DMS114 treated with DMSO at 0.1 percent for 48 hours (cell line): ENCODE data around the gene MAP1LC3A.

Source experiments
- DNase-seq: peaks from one replicate; lab custom pipeline; 2025; ENCODE audit not compliant: unreplicated experiment; lab: John Stamatoyannopoulos, UW

Gene MAP1LC3A

GRCh38 chr20:34547844-34548613 is 10.5 kb upstream of the MAP1LC3A start:
- DNase-seq, result no peak

DNA sequence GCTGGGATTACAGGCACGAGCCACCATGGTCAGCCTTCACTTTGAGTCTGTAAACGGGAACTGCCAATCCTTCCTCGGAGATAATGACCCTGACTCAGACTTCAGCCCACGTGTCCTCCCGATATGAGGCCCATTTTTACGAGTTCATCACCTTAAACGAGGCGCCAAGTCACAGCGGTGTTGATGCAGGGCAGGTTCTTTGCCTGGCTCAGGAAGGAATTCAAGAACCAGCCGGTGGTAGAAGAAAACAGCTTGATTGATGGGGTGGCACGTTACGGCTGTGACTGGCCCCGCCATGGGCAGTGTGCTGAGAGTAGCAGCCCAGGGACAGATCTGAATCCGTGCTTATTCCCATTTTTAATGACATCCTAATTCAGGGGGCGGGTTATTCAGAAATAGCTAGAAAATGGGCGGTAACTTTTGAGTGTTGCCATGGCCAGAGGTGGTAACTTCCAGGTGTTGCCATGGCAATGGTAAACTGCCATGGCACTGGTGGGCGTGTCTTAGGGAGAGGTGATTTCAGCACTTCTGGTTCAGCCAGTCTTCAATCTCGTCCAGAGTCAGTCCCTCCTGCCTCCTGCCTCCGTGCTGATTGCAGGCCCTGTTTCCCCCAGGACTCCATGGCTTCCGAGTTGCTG is 9.1 kb upstream of the MAP1LC3A start:
- no peak for DNase-seq

DNA sequence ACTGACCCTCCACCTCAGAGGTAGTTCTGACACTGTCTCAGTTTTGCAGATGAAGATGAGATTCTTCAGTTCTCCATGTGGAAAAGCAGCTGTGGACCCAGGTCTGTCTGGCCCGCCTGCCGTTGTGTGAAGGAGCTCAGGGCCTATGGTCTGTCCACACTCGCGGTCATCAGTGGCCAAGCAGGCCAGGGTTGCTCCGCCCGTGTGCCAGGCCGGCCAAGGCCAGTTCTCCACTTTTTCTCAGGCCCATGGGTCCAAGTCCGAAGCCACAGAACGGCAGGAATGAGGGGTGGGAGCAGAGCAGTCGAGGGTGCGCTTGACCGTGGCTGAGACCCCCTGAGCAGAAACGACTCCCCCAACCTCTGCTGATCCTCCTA is 8.6 kb upstream of the MAP1LC3A start:
- DNase-seq, result no peak

DNA sequence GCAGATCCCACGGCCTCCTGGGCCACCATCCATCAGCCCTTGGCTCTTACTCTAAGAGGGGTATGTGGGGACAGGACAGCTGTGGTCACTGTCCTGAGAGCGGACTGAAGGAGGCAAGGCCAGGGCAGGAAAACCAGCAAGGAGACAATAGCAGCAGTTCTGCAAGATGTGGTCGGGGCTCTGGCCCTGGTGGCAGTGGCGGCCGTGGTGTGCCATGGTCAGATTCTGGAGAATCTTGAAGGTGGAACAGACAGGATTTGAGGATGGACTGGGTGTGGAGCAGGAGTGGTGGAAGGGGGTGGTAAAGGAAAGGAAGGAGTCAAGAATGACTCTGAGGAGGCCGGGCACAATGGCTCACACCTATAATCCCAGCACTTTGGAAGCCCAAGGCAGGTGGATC is 5.9 kb upstream of the MAP1LC3A start:
- no peak for DNase-seq

DNA sequence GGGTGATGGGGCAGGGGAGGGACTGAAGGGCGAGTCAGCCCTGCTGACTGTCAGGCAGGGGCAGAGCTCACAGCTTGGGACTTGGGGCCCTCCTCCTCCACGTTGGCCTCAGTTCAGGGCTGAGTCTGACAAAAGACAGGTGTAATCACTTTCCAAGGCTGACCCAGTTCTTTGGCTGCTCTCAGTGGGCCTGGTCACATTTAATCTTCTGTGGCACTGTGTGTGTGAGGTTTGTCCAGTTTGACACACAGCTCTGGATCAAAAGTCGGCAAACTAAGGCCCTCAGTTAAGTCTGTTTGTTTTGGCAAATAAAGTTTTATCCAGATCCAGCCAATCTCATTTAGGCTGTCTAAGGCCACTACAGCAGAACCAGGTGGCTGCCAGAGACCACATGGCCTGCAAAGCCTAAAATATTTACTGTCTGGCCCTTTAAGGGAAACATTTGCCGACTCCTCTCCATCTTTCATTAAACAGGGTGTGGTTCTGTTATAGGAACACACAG is 5.1 kb upstream of the MAP1LC3A start:
- no peak for DNase-seq

- DNase-seq, result no peak
These were observed 590 bp upstream of the MAP1LC3A start for GRCh38 chr20:34557936-34558319.

- no peak for DNase-seq
These were observed 1.0 kb downstream of the MAP1LC3A start for GRCh38 chr20:34559311-34560140.

GRCh38 chr20:34560141-34560523 is 1.6 kb downstream of the MAP1LC3A start:
- DNase-seq, result no peak

DNA sequence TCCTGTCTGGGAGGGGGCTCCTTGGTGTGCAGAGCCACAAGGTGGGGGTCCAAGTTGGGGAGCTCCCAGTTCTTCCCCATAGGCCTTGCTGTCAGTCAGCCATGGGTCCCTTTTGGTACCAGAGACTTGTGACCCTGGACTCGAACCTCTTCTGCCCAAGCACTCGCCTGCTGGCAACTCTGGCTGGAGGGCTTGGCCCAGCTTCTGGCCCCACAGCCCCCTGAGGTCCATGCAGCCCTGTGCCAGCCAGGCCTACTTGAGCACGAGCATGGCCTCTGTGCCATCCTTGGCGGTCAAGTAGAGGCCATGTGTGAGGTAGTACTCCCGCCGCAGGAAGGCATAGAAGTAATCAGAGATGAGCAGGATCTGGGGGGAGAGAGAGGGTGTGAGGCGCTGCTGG is 2.1 kb downstream of the MAP1LC3A start:
- DNase-seq, result no peak

- no peak for DNase-seq
These were observed 3.1 kb downstream of the MAP1LC3A start for GRCh38 chr20:34561661-34562060.

DNA sequence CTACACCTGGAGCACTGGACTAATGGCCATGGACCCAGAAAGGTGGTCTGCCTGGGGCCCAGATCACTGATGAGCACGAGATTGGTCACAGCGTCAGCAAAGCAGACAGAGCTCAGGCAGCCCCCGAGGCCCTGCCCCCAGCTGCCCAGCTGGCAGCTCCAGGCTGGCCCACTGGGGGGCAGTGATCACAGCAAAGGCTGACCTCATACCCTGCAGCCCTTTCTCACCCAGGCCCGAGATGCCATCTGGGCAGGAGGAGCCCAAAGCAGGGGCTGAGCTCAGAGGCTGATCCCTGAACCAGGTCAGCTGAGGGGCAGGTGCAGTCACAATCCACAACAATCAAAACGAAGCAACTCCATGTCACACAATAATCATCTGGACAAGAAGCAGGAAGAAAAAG is 4.1 kb downstream of the MAP1LC3A start:
- DNase-seq, result no peak

DNA sequence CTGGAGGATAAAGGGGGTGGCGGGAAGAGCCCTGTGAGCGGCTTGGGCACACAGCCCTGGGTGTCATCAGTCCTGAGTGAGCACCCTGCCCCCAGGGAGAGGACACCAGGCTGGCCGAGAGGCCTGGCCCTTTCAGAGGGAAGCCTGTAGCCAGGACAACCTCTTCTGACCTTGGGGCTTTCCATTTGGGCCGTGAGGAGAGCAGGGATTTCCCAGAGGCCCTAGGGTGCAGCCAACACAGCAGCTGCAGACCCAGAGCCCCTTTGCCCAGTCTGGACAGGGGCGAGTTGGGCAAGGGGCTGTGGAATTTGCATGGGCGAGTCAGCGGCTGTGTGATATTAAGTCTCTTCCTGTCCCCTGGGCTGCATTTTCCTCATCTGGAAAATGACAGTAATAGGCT is 6.3 kb downstream of the MAP1LC3A start:
- DNase-seq, result no peak

DNA sequence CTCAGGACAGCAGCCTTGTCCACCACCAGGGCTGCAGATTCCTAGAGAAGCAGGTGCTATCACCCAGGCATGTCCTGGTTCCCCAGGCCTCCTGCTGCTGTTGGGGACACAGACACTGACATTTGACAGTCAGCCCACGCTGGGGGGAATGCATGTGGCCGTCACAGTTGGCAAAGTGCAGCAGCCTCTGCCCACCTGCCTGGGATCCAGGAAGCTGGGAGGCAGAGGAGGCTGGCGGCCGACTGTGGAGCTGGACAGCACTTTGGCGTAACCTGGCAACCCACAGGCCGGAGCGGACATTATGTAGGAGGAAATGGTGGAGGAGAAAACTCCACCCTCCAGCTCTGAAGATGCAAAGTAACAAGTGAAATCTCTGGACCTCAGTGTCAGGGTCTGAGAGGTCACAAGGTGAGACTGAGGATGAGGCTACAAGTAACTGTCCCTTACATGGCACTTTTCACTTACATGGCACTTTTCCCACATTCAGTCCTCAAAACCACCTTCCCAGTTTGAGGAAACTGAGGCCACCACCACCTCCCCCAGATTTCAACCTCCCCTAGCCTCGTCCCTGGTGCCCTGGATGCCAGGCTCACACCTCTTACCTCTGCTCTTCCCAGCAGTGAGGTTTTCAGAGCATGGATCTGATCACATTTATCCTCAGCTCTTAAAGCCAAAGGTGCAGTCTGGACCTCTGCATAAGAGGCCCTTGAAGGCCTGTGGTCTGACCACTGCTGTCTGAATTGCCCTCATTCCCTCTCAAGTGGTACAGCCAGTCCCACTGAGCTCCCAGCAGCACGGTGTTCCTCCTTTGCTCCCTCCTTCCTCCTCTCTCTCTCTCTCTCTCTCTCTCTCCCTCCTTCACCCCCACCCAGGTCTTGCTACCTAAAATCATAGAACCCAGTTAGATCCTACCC is 8.7 kb downstream of the MAP1LC3A start:
- DNase-seq, result no peak

- no peak for DNase-seq
These were observed 9.7 kb downstream of the MAP1LC3A start for GRCh38 chr20:34567892-34568865.

- DNase-seq, result no peak
These were observed 11.1 kb downstream of the MAP1LC3A start for GRCh38 chr20:34569598-34569997.

GRCh38 chr20:34570859-34571306 is 12.4 kb downstream of the MAP1LC3A start:
- DNase-seq, result no peak

DNA sequence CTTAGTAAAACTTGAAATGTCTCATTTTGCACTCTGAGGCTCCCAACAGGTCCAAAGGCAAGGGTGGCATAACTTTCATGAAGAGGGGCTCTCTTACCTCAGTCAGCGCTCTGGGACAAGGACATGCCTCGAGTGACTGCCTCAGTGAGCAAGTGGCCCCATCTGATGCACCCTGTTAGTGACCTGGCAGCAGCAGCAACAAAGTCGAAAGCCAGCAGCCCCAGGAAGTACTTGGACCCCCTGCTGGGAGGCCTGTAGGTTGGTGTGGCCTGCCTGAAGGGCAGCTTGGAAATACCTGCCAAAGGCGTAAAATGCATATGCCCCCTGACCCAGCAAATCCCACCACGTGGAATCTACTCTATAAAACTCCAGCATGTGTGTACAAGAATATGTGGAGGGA is 13.2 kb downstream of the MAP1LC3A start:
- DNase-seq, result no peak

DNA sequence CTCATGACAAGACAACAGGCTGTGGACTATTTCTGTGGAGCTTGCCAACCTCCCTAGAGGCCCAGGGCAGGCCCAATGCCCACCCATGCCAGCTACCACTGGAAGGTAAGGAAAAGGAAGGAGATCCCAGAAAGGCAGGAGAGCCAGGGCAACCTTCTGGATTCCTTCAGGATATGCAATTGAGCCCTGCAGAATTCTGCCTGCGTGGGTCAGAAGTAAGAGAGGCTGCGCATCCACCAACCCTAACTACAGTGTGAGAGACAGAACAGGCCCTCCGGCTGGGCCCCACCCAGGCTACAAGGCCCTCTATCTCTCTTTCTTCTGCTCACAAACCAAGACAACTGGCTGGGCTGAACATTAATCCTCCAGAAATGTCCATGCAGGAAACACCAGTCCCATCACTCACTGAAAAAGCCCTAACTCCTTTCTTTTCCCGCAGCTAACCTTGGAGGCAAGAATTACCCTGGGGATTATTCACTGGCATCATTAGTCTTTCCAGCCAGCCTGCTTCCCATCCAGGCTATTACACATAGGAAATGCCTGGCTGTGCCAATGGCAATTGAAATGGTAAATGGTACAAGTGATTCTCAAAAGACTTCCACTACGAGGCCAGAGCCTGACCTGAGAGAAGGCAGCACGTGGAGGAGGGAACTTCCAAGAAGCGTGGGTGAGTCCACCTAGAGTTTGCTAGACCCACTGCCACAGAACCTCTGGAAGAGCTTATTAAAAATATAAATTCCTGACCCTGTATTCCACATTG is 15.2 kb downstream of the MAP1LC3A start:
- DNase-seq, result no peak

- no peak for DNase-seq
These were observed 15.9 kb downstream of the MAP1LC3A start for GRCh38 chr20:34574426-34574825.
